Lower leg skin (tissue), 4 donors: Measurements from ENCODE around the gene PLPPR2. TPM values are rescaled to one million over a fixed set of nuclear protein-coding genes. Genes with fewer than 3 reads are reported as not detected.

ENCODE experiments used
- DNase-seq, 2 donors: peaks; one replicate each; pipeline ENCODE4 v3.0.0-alpha.2; 2019; ENCODE audit warnings: low spot score in 2 of 2
- H3K4me3 ChIP-seq: fragments of 200-600 bp; sonication (generic); 2 replicates; pipeline ENCODE4 v1.5.1; 2017; ENCODE audit warnings: mild to moderate bottlenecking, low read depth; ENCODE audit not compliant: poor library complexity, severe bottlenecking
- POLR2A ChIP-seq, 2 donors: fragments of 450-650 bp; IDR thresholded peaks; one replicate each; pipeline ENCODE4 v1.6.1; 2016 to 2017; ENCODE audit warnings: antibody characterized with exemption in 2 of 2, mild to moderate bottlenecking in 1 of 2, moderate library complexity in 1 of 2
- whole genome bisulfite sequencing, 2 donors: methylation state at CpG; one replicate each; pipeline ENCODE4 v1.1.5; 2018; 5-methylcytosine and 5-hydroxymethylcytosine counted together
- intact Hi-C: fragments of 100-400 bp; cut with DNase I; formaldehyde crosslinking; loops from one replicate; pipeline ENCODE4 v1.15.0; 2023; ENCODE audit warnings: low total_unique reads
- total RNA-seq, 4 donors: library from RNA; depleted of rRNA; stranded (reverse); fragments of >200 nt; gene quantifications; one replicate each; pipeline ENCODE4 v1.1.0, GENCODE V29; 2016
- TF ChIP-seq, protein P1 (sequence below), 3 donors: fragments of 450-650 bp; IDR thresholded peaks; one replicate each; pipeline ENCODE4 v1.5.1; 2016; ENCODE audit warnings: antibody characterized with exemption in 3 of 3, mild to moderate bottlenecking in 3 of 3, moderate library complexity in 2 of 3

PLPPR2 gene
- total RNA-seq, 4 donors from 2014 or later = 18.6 to 40.6 (median 29.8) TPM

DNA sequence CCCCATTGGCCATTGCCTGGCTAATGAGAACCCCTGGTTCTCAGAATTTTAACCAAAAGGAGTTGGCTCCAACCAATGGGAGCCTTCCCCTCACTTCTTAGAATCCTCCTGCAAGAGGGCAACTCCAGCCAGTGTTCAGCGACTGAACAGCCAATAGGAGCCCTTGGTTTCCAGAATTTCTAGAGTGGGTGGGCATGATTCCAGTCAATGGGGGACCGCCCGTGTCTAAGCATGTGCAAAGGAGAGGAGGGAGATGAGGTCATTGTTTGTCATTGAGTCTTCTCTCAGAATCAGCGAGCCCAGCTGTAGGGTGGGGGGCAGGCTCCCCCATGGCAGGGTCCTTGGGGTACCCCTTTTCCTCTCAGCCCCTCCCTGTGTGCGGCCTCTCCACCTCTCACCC is 9.7 kb downstream of the PLPPR2 start:
- intact Hi-C loops = no loop called here
- 60 to 78% methylated on average over 5 of the region's 5 CpGs for WGBS, 2 donors
- no peak for DNase-seq
- no peak overlapping the region for H3K4me3 ChIP-seq
- TF ChIP-seq POLR2A (IDR thresholded peaks at IDR 0.05) = no peak
- TF ChIP-seq, protein P1, sequence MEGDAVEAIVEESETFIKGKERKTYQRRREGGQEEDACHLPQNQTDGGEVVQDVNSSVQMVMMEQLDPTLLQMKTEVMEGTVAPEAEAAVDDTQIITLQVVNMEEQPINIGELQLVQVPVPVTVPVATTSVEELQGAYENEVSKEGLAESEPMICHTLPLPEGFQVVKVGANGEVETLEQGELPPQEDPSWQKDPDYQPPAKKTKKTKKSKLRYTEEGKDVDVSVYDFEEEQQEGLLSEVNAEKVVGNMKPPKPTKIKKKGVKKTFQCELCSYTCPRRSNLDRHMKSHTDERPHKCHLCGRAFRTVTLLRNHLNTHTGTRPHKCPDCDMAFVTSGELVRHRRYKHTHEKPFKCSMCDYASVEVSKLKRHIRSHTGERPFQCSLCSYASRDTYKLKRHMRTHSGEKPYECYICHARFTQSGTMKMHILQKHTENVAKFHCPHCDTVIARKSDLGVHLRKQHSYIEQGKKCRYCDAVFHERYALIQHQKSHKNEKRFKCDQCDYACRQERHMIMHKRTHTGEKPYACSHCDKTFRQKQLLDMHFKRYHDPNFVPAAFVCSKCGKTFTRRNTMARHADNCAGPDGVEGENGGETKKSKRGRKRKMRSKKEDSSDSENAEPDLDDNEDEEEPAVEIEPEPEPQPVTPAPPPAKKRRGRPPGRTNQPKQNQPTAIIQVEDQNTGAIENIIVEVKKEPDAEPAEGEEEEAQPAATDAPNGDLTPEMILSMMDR (IDR thresholded peaks at IDR 0.05) = no peak

DNA sequence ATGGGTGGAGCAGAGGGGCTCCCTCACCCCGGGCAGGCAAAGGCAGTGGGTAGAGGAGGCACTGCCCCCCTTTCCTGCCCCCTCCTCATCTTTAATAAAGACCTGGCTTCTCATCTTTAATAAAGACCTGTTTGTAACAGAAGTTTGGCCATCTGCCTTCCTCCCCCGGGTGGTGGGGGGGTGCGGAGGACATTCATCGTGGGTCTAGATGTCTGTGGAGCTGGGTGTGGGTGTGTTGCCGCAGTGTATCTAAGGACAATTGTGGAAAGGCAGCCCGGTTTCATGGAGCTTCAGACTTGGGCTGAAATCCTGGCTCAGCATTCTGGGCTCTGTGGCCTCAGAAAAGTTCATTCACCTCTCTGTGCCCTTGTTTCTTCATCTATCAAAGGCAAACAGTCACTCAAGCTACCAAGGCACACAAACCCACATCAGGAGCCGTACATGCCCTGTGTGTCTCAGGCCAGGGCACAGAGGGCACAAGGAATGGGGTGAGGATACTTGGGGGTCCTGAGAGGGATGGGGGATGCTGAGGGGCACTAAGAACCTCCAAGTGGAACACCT is 10.4 kb downstream of the PLPPR2 start:
- H3K4me3 ChIP-seq = no peak overlapping the region
- WGBS, 2 donors = 74 to 77% methylated on average over 6 to 7 of the region's 7 CpGs
- no peak for TF ChIP-seq POLR2A (IDR thresholded peaks at IDR 0.05)
- TF ChIP-seq, protein P1 (IDR thresholded peaks at IDR 0.05) = no peak
- DNase-seq = no peak
- intact Hi-C loops = no loop called here

DNA sequence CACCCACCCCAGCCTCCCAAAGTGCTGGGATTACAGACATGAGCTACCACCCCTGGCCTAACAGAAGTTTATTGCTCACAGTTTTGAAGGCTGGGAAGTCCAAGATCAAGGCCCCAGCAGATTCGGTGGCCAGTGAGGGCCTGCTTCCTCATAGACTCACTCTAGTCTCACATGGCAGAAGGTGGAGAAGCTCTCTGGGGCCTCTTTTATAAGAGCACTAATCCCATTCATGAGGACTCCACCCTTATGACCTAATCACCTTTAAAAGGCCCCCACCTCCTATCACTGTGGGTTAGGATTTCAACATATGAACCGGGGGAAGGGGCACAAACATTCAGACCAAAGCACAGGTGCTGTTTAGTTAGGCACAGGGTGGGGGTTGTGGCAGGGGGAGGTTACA is 12.3 kb downstream of the PLPPR2 start:
- WGBS, 2 donors = 73 to 79% methylated on average over 2 of the region's 2 CpGs
- H3K4me3 ChIP-seq = no peak overlapping the region
- TF ChIP-seq, protein P1 (IDR thresholded peaks at IDR 0.05) = no peak
- TF ChIP-seq POLR2A (IDR thresholded peaks at IDR 0.05) = no peak
- DNase-seq = no peak
- intact Hi-C loops = no loop called here

DNA sequence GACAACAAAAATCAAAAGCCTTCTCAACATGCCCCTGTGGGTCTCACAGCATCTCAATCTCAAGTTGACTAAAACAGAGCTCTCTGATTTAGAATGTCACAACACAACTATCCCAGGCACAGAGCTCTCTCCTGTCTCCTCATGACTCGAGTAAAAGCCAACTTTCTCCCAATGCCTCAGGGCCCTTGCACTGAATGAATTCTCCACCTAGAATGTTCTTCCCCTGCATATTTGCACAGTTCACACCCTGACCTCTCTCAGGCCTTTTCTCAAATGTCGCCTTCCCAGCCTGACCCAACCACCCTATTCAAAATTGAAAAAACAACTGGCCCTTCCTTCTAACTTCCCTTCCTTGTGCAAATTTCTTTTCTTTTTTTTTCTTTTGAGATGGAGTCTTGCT is 15.5 kb downstream of the PLPPR2 start:
- intact Hi-C loops = no loop called here
- no peak for DNase-seq

DNA sequence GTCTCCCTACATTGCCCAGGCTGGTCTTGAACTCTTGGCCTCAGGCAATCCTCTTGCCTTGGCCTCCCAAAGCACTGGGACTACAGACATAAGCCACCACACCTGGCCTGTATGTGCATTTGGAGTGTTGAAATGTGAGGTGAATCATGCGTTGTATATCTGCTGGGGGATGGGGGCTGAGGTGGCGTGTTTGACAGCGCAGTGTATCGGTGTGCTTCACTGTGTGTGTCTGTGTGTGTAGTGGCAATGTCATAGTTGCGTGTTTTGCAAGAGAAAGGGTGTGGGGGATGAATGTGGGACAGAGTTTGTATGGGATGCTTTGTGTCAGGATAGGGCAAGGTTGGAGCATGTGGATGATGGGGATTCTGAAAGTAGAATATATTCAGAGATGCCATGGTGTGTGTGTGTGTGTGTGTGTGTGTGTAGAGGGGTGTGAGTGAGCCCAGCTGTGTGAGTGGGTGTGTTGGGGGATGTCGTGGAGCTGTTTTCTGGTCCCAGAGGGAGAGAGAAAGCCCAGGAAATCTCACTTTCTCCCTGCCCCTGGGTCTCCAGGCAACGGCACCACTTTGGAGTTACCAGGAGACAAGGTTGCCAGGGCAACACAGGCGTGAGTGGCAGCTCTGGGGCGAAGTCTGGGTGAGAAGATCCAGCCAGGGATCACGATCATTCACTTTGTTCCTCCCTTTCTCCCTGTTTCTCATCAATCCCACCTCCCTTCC is 18.1 kb downstream of the PLPPR2 start:
- no peak for DNase-seq
- intact Hi-C loops = no loop called here
- H3K4me3 ChIP-seq = no peak overlapping the region
- TF ChIP-seq POLR2A (IDR thresholded peaks at IDR 0.05) = no peak
- TF ChIP-seq, protein P1 (IDR thresholded peaks at IDR 0.05) = no peak
- 53 to 56% methylated on average over 10 of the region's 10 CpGs for WGBS, 2 donors

More for the DNA sequence above, 15.5 kb downstream of the PLPPR2 start:
- H3K4me3 ChIP-seq = no peak overlapping the region
- 84 to 89% methylated on average over 2 of the region's 2 CpGs for WGBS, 2 donors
- TF ChIP-seq, protein P1 (IDR thresholded peaks at IDR 0.05) = no peak
- TF ChIP-seq POLR2A (IDR thresholded peaks at IDR 0.05) = no peak
